ENCODE measurements around the gene CDC25C.

DNA sequence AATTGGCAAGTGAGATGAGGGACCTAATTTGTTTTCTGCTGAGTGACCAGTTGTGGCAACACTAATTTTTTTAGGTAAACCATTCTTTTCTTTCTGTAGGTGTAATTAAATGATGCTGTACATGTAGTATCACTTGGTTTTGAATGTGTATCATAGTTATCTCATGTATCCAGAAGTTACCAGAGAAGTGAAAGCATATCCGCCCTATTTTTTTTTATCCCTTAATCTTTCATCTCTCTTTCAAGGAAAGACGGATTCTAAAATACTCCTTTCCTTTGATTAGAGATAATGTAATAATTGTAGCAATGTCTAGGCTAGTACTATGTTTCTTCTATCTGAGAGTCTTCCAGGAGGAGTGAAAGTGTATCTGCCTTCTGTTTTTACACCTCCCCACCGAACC, 28.0 kb upstream of the CDC25C start:
- TF ChIP-seq CTCF (IDR thresholded peaks at IDR 0.05) (no peak), POLR2A (IDR thresholded peaks at IDR 0.05) (no peak), POLR2AphosphoS5 (IDR thresholded peaks at IDR 0.05) (no peak)

Measured in prostate gland (tissue), 2 donors.